Keratinocyte (primary cell): ENCODE measurements around the gene HSPA12B. TPM values are rescaled to one million over a fixed set of nuclear protein-coding genes. Genes with fewer than 3 reads are reported as not detected.

ENCODE experiments used
- DNase-seq: peaks from one replicate; pipeline ENCODE4 v3.0.0-alpha.2; 2011; ENCODE audit warnings: low read depth, missing footprints, low spot score
- FAIRE-seq: peaks from 2 replicates; lab custom pipeline; 2011; peaks lifted over from hg19 to GRCh38; lab: Jason Lieb, UNC
- H2AFZ ChIP-seq: 2 replicates; pipeline ENCODE4 v1.6.0; 2012; ENCODE audit warnings: low read length, control low read depth, inconsistent platforms; ENCODE audit not compliant: control insufficient read depth
- H3K27ac ChIP-seq: 2 replicates; pipeline ENCODE4 v1.5.1; 2011; ENCODE audit warnings: low read length; ENCODE audit not compliant: control insufficient read depth, insufficient read depth
- H3K27me3 ChIP-seq: 3 replicates; pipeline ENCODE4 v1.6.0; 2011; ENCODE audit warnings: low read length; ENCODE audit not compliant: control insufficient read depth, insufficient read depth; ENCODE audit errors: extremely low read depth
- H3K36me3 ChIP-seq, 2 experiments: 2 replicates in 1 of 2; 3 replicates in 1 of 2; pipeline ENCODE4 v1.5.1; 2011; ENCODE audit warnings: low read length in 2 of 2, mild to moderate bottlenecking in 1 of 2; ENCODE audit not compliant: control insufficient read depth in 2 of 2, insufficient read depth in 2 of 2; ENCODE audit errors: extremely low read depth in 1 of 2
- H3K4me1 ChIP-seq: 3 replicates; pipeline ENCODE4 v1.5.1; 2011; ENCODE audit warnings: low read length; ENCODE audit not compliant: control insufficient read depth, insufficient read depth; ENCODE audit errors: extremely low read depth
- H3K4me2 ChIP-seq: 3 replicates; pipeline ENCODE4 v1.6.0; 2011; ENCODE audit warnings: low read depth, low read length; ENCODE audit not compliant: control insufficient read depth, insufficient read depth; ENCODE audit errors: extremely low read depth
- H3K4me3 ChIP-seq, 3 experiments: fragments of 200-600 bp in 1 of 3; sonication (generic) in 1 of 3; 2 replicates in 2 of 3; 3 replicates in 1 of 3; pipeline ENCODE4 v1.5.1; 2011 to 2016; ENCODE audit warnings: low read length in 3 of 3, mild to moderate bottlenecking in 3 of 3, control low read depth in 2 of 3, inconsistent platforms in 1 of 3, low read depth in 1 of 3, mixed read lengths in 1 of 3, mixed run types in 1 of 3, moderate library complexity in 1 of 3; ENCODE audit not compliant: control insufficient read depth in 2 of 3, insufficient read depth in 2 of 3; ENCODE audit errors: extremely low read depth in 1 of 3
- H3K79me2 ChIP-seq: 2 replicates; pipeline ENCODE4 v1.6.0; 2012; ENCODE audit warnings: low read length; ENCODE audit not compliant: control insufficient read depth, insufficient read depth
- H3K9ac ChIP-seq: 3 replicates; pipeline ENCODE4 v1.6.0; 2011; ENCODE audit warnings: low read length; ENCODE audit not compliant: control insufficient read depth, insufficient read depth; ENCODE audit errors: extremely low read depth
- H3K9me1 ChIP-seq: 3 replicates; pipeline ENCODE4 v1.6.0; 2011; ENCODE audit warnings: low read length; ENCODE audit not compliant: control insufficient read depth, insufficient read depth; ENCODE audit errors: extremely low read depth
- H3K9me3 ChIP-seq: 2 replicates; pipeline ENCODE4 v1.5.1; 2012; ENCODE audit warnings: low read depth, low read length; ENCODE audit not compliant: control insufficient read depth
- H4K20me1 ChIP-seq: 3 replicates; pipeline ENCODE4 v1.6.0; 2011; ENCODE audit warnings: low read length; ENCODE audit not compliant: control insufficient read depth, insufficient read depth; ENCODE audit errors: extremely low read depth
- EZH2 ChIP-seq: IDR thresholded peaks from one replicate; pipeline ENCODE4 v1.6.1; 2012; ENCODE audit warnings: inconsistent platforms, mild to moderate bottlenecking, low read length, moderate library complexity
- dilution Hi-C: fragments of 300-500 bp; cut with MboI; formaldehyde crosslinking; loops from one replicate; pipeline ENCODE4 v1.7.0; 2020; ENCODE audit warnings: low sequenced_read_pairs; ENCODE audit not compliant: extremely low pct_ligation_motif_present
- polyA plus RNA-seq, 5 experiments: library from polyadenylated mRNA; depleted of rRNA in 3 of 5; stranded (reverse) in 3 of 5; stranded (forward) in 1 of 5; unstranded in 1 of 5; fragments of >200 nt; gene quantifications; 1 replicate in 1 of 5; 2 replicates in 3 of 5; 3 replicates in 1 of 5; pipeline versions ENCODE4 v1.2.1 to v1.2.3, GENCODE V29; 2011 to 2012; ENCODE audit warnings: missing spikeins in 2 of 5, low read depth in 1 of 5, low replicate concordance in 1 of 5
- TF ChIP-seq, protein P1 (sequence below), 3 experiments: IDR thresholded peaks in 1 of 3; conservative IDR thresholded peaks in 1 of 3; optimal IDR thresholded peaks in 1 of 3; 2 replicates in 2 of 3; 3 replicates in 1 of 3; pipeline versions ENCODE3 to v1.5.1; 2011; ENCODE audit warnings: low read length in 3 of 3, mild to moderate bottlenecking in 3 of 3, moderate library complexity in 2 of 3, control low read depth in 1 of 3, inconsistent platforms in 1 of 3; ENCODE audit not compliant: insufficient read depth in 2 of 3; ENCODE audit errors: extremely low read depth in 1 of 3

Gene HSPA12B
- polyA plus RNA-seq, 1 donor (not counting 4 experiments of a cell fraction or from before 2014, with no cell fraction given): not detected

DNA sequence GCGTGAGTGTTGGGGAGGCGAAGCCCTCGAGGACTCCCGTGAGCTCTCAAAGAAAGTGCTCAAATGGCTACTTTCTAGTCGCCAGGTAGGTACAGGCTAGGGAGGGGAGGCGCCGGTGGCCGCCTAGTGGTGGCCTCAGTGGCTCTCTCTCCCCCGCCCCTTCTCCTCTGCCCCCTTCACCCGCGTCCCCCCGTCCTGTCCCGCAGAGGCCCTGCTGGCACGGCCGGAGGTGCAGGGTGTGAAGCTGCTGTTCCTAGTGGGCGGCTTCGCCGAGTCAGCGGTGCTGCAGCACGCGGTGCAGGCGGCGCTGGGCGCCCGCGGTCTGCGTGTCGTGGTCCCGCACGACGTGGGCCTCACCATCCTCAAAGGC, 18.8 kb downstream of the HSPA12B start:
- H3K9me1 ChIP-seq: no peaks in the 10 kb centered on the region
- H3K36me3 ChIP-seq: peaks cover 0 to 4% of the 10 kb centered on the region in 2 experiments
- peak overlapping the region in 1 of 3 experiments; percentile 3 for H3K4me3 ChIP-seq
- H3K9me3 ChIP-seq: no peaks in the 10 kb centered on the region
- no peaks in the 10 kb centered on the region for H3K79me2 ChIP-seq
- H4K20me1 ChIP-seq: peaks cover 7% of the 10 kb centered on the region
- peaks cover 45% of the 10 kb centered on the region for H3K27me3 ChIP-seq
- H3K4me2 ChIP-seq: peak overlapping the region; percentile 64
- dilution Hi-C loops: no loop called here
- FAIRE-seq (no peak), DNase-seq (no peak)
- TF ChIP-seq, protein P1, sequence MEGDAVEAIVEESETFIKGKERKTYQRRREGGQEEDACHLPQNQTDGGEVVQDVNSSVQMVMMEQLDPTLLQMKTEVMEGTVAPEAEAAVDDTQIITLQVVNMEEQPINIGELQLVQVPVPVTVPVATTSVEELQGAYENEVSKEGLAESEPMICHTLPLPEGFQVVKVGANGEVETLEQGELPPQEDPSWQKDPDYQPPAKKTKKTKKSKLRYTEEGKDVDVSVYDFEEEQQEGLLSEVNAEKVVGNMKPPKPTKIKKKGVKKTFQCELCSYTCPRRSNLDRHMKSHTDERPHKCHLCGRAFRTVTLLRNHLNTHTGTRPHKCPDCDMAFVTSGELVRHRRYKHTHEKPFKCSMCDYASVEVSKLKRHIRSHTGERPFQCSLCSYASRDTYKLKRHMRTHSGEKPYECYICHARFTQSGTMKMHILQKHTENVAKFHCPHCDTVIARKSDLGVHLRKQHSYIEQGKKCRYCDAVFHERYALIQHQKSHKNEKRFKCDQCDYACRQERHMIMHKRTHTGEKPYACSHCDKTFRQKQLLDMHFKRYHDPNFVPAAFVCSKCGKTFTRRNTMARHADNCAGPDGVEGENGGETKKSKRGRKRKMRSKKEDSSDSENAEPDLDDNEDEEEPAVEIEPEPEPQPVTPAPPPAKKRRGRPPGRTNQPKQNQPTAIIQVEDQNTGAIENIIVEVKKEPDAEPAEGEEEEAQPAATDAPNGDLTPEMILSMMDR (optimal IDR thresholded peaks at IDR 0.05 in 1 of 3, IDR thresholded peaks at IDR 0.05 in 1 of 3, conservative IDR thresholded peaks at IDR 0.05 in 1 of 3; ENCODE audit: extremely low read depth in 1 of 3, insufficient read depth in 2 of 3, low read length in 3 of 3): no peak
- TF ChIP-seq EZH2: no peak
- peaks cover 16% of the 10 kb centered on the region for H3K4me1 ChIP-seq
- H2AFZ ChIP-seq: no peak overlapping the region
- no peak overlapping the region for H3K27ac ChIP-seq
- no peak overlapping the region for H3K9ac ChIP-seq

GRCh38 chr20:3751675-3752385, 19.3 kb downstream of the HSPA12B start:
- Histone ChIP-seq H3K36me3 (peaks cover 0 to 4% of the 10 kb centered on the region in 2 experiments), H3K9me3 (no peaks in the 10 kb centered on the region), H3K9me1 (no peaks in the 10 kb centered on the region), H3K4me2 (peak overlapping the region; percentile 64), H4K20me1 (peaks cover 7% of the 10 kb centered on the region), H3K27ac (no peak overlapping the region), H3K4me3 (peak overlapping the region; percentile 9 to 42 (median 34)), H3K9ac (no peak overlapping the region), H3K4me1 (peaks cover 16% of the 10 kb centered on the region), H2AFZ (no peak overlapping the region), H3K79me2 (no peaks in the 10 kb centered on the region), H3K27me3 (peaks cover 42% of the 10 kb centered on the region)
- TF ChIP-seq EZH2: no peak
- TF ChIP-seq, protein P1 (optimal IDR thresholded peaks at IDR 0.05 in 1 of 3, IDR thresholded peaks at IDR 0.05 in 1 of 3, conservative IDR thresholded peaks at IDR 0.05 in 1 of 3; ENCODE audit: extremely low read depth in 1 of 3, insufficient read depth in 2 of 3, low read length in 3 of 3): no peak
- FAIRE-seq (no peak), DNase-seq (no peak)
- dilution Hi-C loops: no loop called here
